Left ventricle myocardium inferior (tissue), 1 donor: ENCODE measurements around the gene USE1. TPM values are rescaled to one million over a fixed set of nuclear protein-coding genes. Genes with fewer than 3 reads are reported as not detected.
A peak's percentile ranks its signal among the peaks of the same experiment; 100 is the strongest.

Source experiments
- DNase-seq: peaks from one replicate; pipeline ENCODE4 v3.0.0-alpha.2; 2020
- H3K27ac ChIP-seq: fragments of 200-600 bp; replicated peaks from 2 replicates; pipeline ENCODE4 v1.8.0; 2021
- H3K27me3 ChIP-seq: fragments of 200-600 bp; 2 replicates; pipeline ENCODE4 v1.8.0; 2021; ENCODE audit warnings: low read depth
- H3K36me3 ChIP-seq: fragments of 200-600 bp; 2 replicates; pipeline ENCODE4 v1.8.0; 2021
- H3K4me1 ChIP-seq: fragments of 200-600 bp; 2 replicates; pipeline ENCODE4 v1.8.0; 2021
- H3K4me3 ChIP-seq: fragments of 200-600 bp; 2 replicates; pipeline ENCODE4 v1.8.0; 2021; ENCODE audit warnings: mild to moderate bottlenecking, moderate library complexity
- H3K9me3 ChIP-seq: fragments of 200-600 bp; replicated peaks from 2 replicates; pipeline ENCODE4 v1.8.0; 2021
- intact Hi-C: fragments of 100-400 bp; cut with micrococcal nuclease; formaldehyde crosslinking; loops from one replicate; pipeline ENCODE4 v1.11.0; 2022
- total RNA-seq: library from RNA; stranded (reverse); fragmentation: NEBNext Ultra II Directional; extraction: Animal tissue kit (Norgen Biotek cat#: 25700); gene quantifications from one replicate; pipeline ENCODE4 v1.2.1, GENCODE V29; 2021
- TF ChIP-seq, protein P1 (sequence below): fragments of 200-600 bp; IDR thresholded peaks from 2 replicates; pipeline ENCODE4 v1.8.0; 2021; ENCODE audit warnings: antibody characterized with exemption, mild to moderate bottlenecking, borderline replicate concordance
- donor health status: DM: no; HTN: yes; CAD: no; lungs with severe emphysema.

Gene USE1
- total RNA-seq, 1 donor from 2014 or later = 27.5 TPM

DNA sequence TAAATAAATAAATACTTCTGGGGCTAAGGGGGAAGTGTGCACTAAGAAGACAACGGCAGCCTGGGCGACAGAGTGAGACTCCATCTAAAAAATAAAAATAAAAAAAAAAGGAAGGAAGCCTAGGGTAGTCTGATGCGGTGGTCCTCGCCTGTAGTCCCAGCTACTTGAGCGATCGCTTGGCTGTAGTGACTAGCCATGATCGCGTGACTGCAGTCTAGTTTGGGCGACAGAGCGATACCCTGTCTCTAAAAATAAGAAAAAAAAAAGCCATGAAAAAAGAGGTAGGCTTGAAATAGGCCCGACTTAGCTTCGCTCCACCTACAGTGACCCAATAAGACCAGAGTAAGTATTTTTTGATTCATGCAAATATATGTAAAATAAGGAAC is 51.4 kb downstream of the USE1 start:
- peaks cover 34% of the 10 kb centered on the region for H3K4me1 ChIP-seq
- H3K27me3 ChIP-seq = no peaks in the 10 kb centered on the region
- DNase-seq = no peak
- peak overlapping the region; percentile 90 for H3K27ac ChIP-seq
- H3K9me3 ChIP-seq = no peaks in the 10 kb centered on the region
- H3K36me3 ChIP-seq = peaks cover 29% of the 10 kb centered on the region
- TF ChIP-seq, protein P1, sequence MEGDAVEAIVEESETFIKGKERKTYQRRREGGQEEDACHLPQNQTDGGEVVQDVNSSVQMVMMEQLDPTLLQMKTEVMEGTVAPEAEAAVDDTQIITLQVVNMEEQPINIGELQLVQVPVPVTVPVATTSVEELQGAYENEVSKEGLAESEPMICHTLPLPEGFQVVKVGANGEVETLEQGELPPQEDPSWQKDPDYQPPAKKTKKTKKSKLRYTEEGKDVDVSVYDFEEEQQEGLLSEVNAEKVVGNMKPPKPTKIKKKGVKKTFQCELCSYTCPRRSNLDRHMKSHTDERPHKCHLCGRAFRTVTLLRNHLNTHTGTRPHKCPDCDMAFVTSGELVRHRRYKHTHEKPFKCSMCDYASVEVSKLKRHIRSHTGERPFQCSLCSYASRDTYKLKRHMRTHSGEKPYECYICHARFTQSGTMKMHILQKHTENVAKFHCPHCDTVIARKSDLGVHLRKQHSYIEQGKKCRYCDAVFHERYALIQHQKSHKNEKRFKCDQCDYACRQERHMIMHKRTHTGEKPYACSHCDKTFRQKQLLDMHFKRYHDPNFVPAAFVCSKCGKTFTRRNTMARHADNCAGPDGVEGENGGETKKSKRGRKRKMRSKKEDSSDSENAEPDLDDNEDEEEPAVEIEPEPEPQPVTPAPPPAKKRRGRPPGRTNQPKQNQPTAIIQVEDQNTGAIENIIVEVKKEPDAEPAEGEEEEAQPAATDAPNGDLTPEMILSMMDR = no peak
- peak overlapping the region; percentile 96 for H3K4me3 ChIP-seq
- intact Hi-C loops = no loop called here

DNA sequence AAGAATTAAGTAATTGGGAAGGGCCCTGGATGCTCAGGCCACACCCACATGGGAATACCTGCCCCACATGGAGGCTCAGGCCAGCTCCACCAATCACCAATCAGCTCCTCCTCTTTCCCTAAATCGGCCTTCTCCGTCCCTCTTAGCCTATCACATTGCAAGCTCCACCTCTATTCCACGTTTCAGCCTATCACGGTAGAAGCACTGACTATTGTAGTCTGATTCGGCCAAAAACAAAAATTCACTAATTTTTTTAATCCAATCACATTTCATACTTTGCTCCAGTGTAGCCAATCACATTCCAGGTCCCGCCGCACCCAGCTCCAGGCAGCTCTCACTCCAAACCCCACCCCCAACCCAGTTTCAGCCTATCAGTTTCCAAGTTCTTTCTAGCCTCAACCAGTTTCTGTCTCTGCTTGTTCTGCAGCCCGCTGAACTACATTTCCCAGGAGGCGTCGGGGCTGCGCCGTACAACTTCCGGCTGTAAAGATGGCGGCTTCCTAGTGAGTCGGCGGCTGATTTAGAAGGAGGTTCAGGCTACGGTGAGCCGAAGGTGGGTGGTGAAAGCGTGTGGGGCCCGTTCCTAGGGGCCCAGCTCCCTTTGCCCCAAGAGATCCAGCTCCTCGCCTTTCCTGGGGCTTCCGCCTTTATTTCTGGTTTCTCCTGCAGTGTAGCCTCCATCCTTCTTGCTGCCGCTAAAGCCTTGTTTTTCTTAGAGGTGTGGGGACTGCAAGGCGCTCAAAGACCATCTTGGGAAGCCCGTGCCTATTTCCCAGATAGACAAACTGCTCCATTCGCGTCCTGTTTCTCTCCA is 52.0 kb downstream of the USE1 start, which contains the start of gene BABAM1:
BABAM1 (plus strand) TSS at position 469 of the 814 bp plus-strand sequence. CDS start 1,364 bp downstream, outside the sequence.
- intact Hi-C loops = no loop called here
- peaks cover 35% of the 10 kb centered on the region for H3K36me3 ChIP-seq
- TF ChIP-seq, protein P1 = no peak
- H3K27me3 ChIP-seq = no peaks in the 10 kb centered on the region
- peak; percentile 94 for DNase-seq
- no peaks in the 10 kb centered on the region for H3K9me3 ChIP-seq
- H3K4me1 ChIP-seq = peaks cover 29% of the 10 kb centered on the region
- peak within 1 kb of the TSS; percentile 96 for H3K4me3 ChIP-seq
- peak within 1 kb of the TSS; percentile 90 for H3K27ac ChIP-seq

DNA sequence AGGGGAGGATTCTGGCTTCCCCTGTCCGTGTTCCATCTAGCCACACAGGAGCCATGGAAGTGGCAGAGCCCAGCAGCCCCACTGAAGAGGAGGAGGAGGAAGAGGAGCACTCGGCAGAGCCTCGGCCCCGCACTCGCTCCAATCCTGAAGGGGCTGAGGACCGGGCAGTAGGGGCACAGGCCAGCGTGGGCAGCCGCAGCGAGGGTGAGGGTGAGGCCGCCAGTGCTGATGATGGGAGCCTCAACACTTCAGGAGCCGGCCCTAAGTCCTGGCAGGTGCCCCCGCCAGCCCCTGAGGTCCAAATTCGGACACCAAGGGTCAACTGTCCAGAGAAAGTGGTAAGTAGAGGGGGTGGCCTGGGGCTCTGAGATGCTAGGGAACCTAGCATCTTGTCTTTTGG is 53.6 kb downstream of the USE1 start:
- Histone ChIP-seq H3K36me3 (peaks cover 51% of the 10 kb centered on the region), H3K9me3 (no peaks in the 10 kb centered on the region), H3K27me3 (no peaks in the 10 kb centered on the region), H3K27ac (no peak overlapping the region), H3K4me3 (no peak overlapping the region), H3K4me1 (peaks cover 28% of the 10 kb centered on the region)
- DNase-seq = no peak
- TF ChIP-seq, protein P1 = no peak
- intact Hi-C loops = no loop called here

Other genes with a start within 250 kb of the USE1 start
- gene CPAMD8, start 188.5 kb upstream of the USE1 start, total RNA-seq = 13.7 TPM
- 3.5 TPM for gene HAUS8, start 139.9 kb upstream of the USE1 start, total RNA-seq
- 30.7 TPM for gene MYO9B, start 139.6 kb upstream of the USE1 start, total RNA-seq
- 21.2 TPM for gene OCEL1, start 10.9 kb downstream of the USE1 start, total RNA-seq
- 60.1 TPM for gene NR2F6, start 30.6 kb downstream of the USE1 start, total RNA-seq
- 7.0 TPM for gene USHBP1, start 49.4 kb downstream of the USE1 start, total RNA-seq
- 72.7 TPM for gene BABAM1, start 52.1 kb downstream of the USE1 start, total RNA-seq
- 0.11 TPM for gene ANKLE1, start 66.5 kb downstream of the USE1 start, total RNA-seq
- gene ABHD8, start 88.1 kb downstream of the USE1 start, total RNA-seq = 11.7 TPM
- 206 TPM for gene MRPL34, start 90.5 kb downstream of the USE1 start, total RNA-seq
- 35.7 TPM for gene DDA1, start 94.2 kb downstream of the USE1 start, total RNA-seq
- 6.8 TPM for gene ANO8, start 119.5 kb downstream of the USE1 start, total RNA-seq
- 10.8 TPM for gene GTPBP3, start 122.2 kb downstream of the USE1 start, total RNA-seq
- 36.9 TPM for gene PLVAP, start 162.0 kb downstream of the USE1 start, total RNA-seq
- not detected for gene CCDC194, start 178.8 kb downstream of the USE1 start, total RNA-seq
- gene BST2, start 190.3 kb downstream of the USE1 start, total RNA-seq = 42.2 TPM
- 19.6 TPM for gene MVB12A, start 204.7 kb downstream of the USE1 start, total RNA-seq
- gene TMEM221, start 233.3 kb downstream of the USE1 start, total RNA-seq = 0.14 TPM
- 0.33 TPM for gene NXNL1, start 245.6 kb downstream of the USE1 start, total RNA-seq